Neuronal stem cell (in vitro differentiated cells): ENCODE data around the gene POLDIP2.
A peak's percentile ranks its signal among the peaks of the same experiment; 100 is the strongest.

Experiments used
- DNase-seq: peaks from one replicate; pipeline ENCODE4 v3.0.0-alpha.2; 2013; ENCODE audit warnings: low spot score
- H2AFZ ChIP-seq: one replicate; pipeline ENCODE4 v1.6.1; 2013; ENCODE audit warnings: mild to moderate bottlenecking, low read length, inconsistent platforms
- H2AK5ac ChIP-seq: 2 replicates; pipeline ENCODE4 v1.6.1; 2013; ENCODE audit warnings: low read depth, mild to moderate bottlenecking, inconsistent platforms, low read length, moderate library complexity, mixed read lengths
- H2BK120ac ChIP-seq: 2 replicates; pipeline ENCODE4 v1.6.1; 2013; ENCODE audit warnings: low read depth, mild to moderate bottlenecking, inconsistent platforms, low read length, moderate library complexity, mixed read lengths
- H2BK12ac ChIP-seq: one replicate; pipeline ENCODE4 v1.6.1; 2013; ENCODE audit warnings: low read length, inconsistent platforms
- H2BK15ac ChIP-seq: 2 replicates; pipeline ENCODE4 v1.6.1; 2013; ENCODE audit warnings: mild to moderate bottlenecking, low read length, inconsistent platforms, mixed read lengths
- H2BK5ac ChIP-seq: one replicate; pipeline ENCODE4 v1.6.1; 2013; ENCODE audit warnings: inconsistent platforms, mild to moderate bottlenecking, low read length, moderate library complexity
- H3K14ac ChIP-seq: one replicate; pipeline ENCODE4 v1.6.1; 2013; ENCODE audit warnings: low read length, inconsistent platforms
- H3K18ac ChIP-seq: 2 replicates; pipeline ENCODE4 v1.6.1; 2013; ENCODE audit warnings: low read length, inconsistent platforms
- H3K23ac ChIP-seq: 2 replicates; pipeline ENCODE4 v1.6.1; 2013; ENCODE audit warnings: low read depth, mild to moderate bottlenecking, mixed read lengths, low read length, inconsistent platforms; ENCODE audit not compliant: poor library complexity
- H3K27ac ChIP-seq: replicated peaks from 3 replicates; pipeline ENCODE4 v1.5.1; 2013; ENCODE audit warnings: low read length, inconsistent platforms
- H3K27me3 ChIP-seq, 3 experiments: 2 replicates each; pipeline ENCODE4 v1.6.1; 2013; ENCODE audit warnings: low read length in 3 of 3, mild to moderate bottlenecking in 2 of 3, inconsistent platforms in 1 of 3, low read depth in 1 of 3, mixed read lengths in 1 of 3, moderate library complexity in 1 of 3; ENCODE audit not compliant: control insufficient read depth in 3 of 3, insufficient read depth in 3 of 3
- H3K36me3 ChIP-seq, 2 donors: replicated peaks in 1 of 2; 2 replicates each; pipeline ENCODE4 v1.6.1; 2013; ENCODE audit warnings: low read length in 2 of 2; ENCODE audit not compliant: control insufficient read depth in 2 of 2, insufficient read depth in 2 of 2
- H3K4ac ChIP-seq: 2 replicates; pipeline ENCODE4 v1.6.1; 2013; ENCODE audit warnings: inconsistent platforms, mild to moderate bottlenecking, low read length, moderate library complexity
- H3K4me1 ChIP-seq, 2 donors: 1 replicate in 1 of 2; 2 replicates in 1 of 2; pipeline ENCODE4 v1.6.1; 2013; ENCODE audit warnings: low read length in 2 of 2, low read depth in 1 of 2; ENCODE audit not compliant: control insufficient read depth in 2 of 2, insufficient read depth in 1 of 2
- H3K4me2 ChIP-seq: one replicate; pipeline ENCODE4 v1.6.1; 2013; ENCODE audit warnings: mild to moderate bottlenecking, low read length, inconsistent platforms; ENCODE audit not compliant: insufficient read depth, poor library complexity, severe bottlenecking
- H3K4me3 ChIP-seq, 2 donors: 2 replicates each; pipeline ENCODE4 v1.5.1; 2013; ENCODE audit warnings: low read length in 2 of 2, mild to moderate bottlenecking in 2 of 2, inconsistent platforms in 1 of 2, moderate library complexity in 1 of 2
- H3K79me1 ChIP-seq: one replicate; pipeline ENCODE4 v1.6.1; 2013; ENCODE audit warnings: low read depth, mild to moderate bottlenecking, inconsistent platforms, low read length, moderate library complexity
- H3K9ac ChIP-seq: one replicate; pipeline ENCODE4 v1.6.1; 2013; ENCODE audit warnings: mild to moderate bottlenecking, low read depth, low read length, inconsistent platforms; ENCODE audit not compliant: poor library complexity
- H3K9me3 ChIP-seq, 2 donors: replicated peaks in 1 of 2; 2 replicates each; pipeline versions ENCODE3 to v1.6.1; 2013; ENCODE audit warnings: low read length in 2 of 2, mild to moderate bottlenecking in 2 of 2, inconsistent platforms in 1 of 2, low read depth in 1 of 2, mixed read lengths in 1 of 2, moderate library complexity in 1 of 2; ENCODE audit not compliant: control insufficient read depth in 2 of 2, insufficient read depth in 1 of 2
- H4K8ac ChIP-seq: one replicate; pipeline ENCODE4 v1.6.1; 2013; ENCODE audit warnings: low read depth, mild to moderate bottlenecking, inconsistent platforms, low read length, moderate library complexity
- H4K91ac ChIP-seq: one replicate; pipeline ENCODE4 v1.6.1; 2013; ENCODE audit warnings: low read length, low read depth, mild to moderate bottlenecking, inconsistent platforms; ENCODE audit not compliant: poor library complexity
- WGBS, 2 donors: extraction: QIAGEN DNeasy Blood & Tissue Kit; methylation state at CpG; one replicate each; pipeline ENCODE4 v1.1.7; 2013; ENCODE audit warnings: missing lambda C conversion rate in 2 of 2, mixed read lengths in 1 of 2; ENCODE audit not compliant: insufficient read length in 2 of 2, insufficient replicate concordance in 1 of 2; ENCODE audit errors: extremely low coverage in 2 of 2; 5-methylcytosine and 5-hydroxymethylcytosine counted together

Gene POLDIP2

GRCh38 chr17:28313841-28314240 lies 43.5 kb downstream of the POLDIP2 start:
- no peak overlapping the region for H3K27ac ChIP-seq
- peaks cover 6 to 11% of the 10 kb centered on the region in 2 donors for H3K4me1 ChIP-seq
- H3K27me3 ChIP-seq = no peaks in the 10 kb centered on the region
- no peak overlapping the region for H3K4me3 ChIP-seq
- no peak overlapping the region for H3K23ac ChIP-seq
- no peak overlapping the region for H3K4ac ChIP-seq
- H3K4me2 ChIP-seq = no peak overlapping the region
- H2BK12ac ChIP-seq = no peak overlapping the region
- H4K8ac ChIP-seq = no peak overlapping the region
- no peak for DNase-seq
- no peak overlapping the region for H2AK5ac ChIP-seq
- H2BK5ac ChIP-seq = no peak overlapping the region
- no peak overlapping the region for H3K14ac ChIP-seq
- no peaks in the 10 kb centered on the region for H3K36me3 ChIP-seq
- H3K9ac ChIP-seq = no peak overlapping the region
- WGBS, 2 donors = no CpG with 5 or more reads among the region's 2 CpGs
- no peak overlapping the region for H2BK120ac ChIP-seq
- H2BK15ac ChIP-seq = no peak overlapping the region
- H3K79me1 ChIP-seq = no peaks in the 10 kb centered on the region
- H3K9me3 ChIP-seq = no peaks in the 10 kb centered on the region
- H2AFZ ChIP-seq = no peak overlapping the region
- H4K91ac ChIP-seq = no peak overlapping the region
- no peak overlapping the region for H3K18ac ChIP-seq

- Histone ChIP-seq H2BK15ac (peak overlapping the region; percentile 26), H2AK5ac (peak overlapping the region; percentile 63)
Measured at GRCh38 chr17:28306954-28307401, 50.3 kb downstream of the POLDIP2 start.

GRCh38 chr17:28298449-28298848 lies 58.9 kb downstream of the POLDIP2 start:
- no peak for DNase-seq
- Histone ChIP-seq H3K9me3 (no peaks in the 10 kb centered on the region), H2AK5ac (no peak overlapping the region), H2BK5ac (no peak overlapping the region), H3K14ac (no peak overlapping the region), H3K9ac (no peak overlapping the region), H3K27ac (no peak overlapping the region), H2AFZ (no peak overlapping the region), H4K8ac (no peak overlapping the region), H3K4me1 (no peaks in the 10 kb centered on the region), H2BK120ac (no peak overlapping the region), H4K91ac (no peak overlapping the region), H3K4me2 (no peak overlapping the region), H3K18ac (no peak overlapping the region), H2BK12ac (no peak overlapping the region), H2BK15ac (no peak overlapping the region), H3K79me1 (no peaks in the 10 kb centered on the region), H3K4ac (no peak overlapping the region), H3K36me3 (no peaks in the 10 kb centered on the region), H3K23ac (no peak overlapping the region), H3K27me3 (no peaks in the 10 kb centered on the region), H3K4me3 (no peak overlapping the region)
- no CpG with 5 or more reads among the region's 3 CpGs for WGBS, 2 donors

More at GRCh38 chr17:28306954-28307401, 50.3 kb downstream of the POLDIP2 start:
- Histone ChIP-seq H2AFZ (peak overlapping the region; percentile 17), H3K4me2 (no peak overlapping the region), H3K36me3 (no peaks in the 10 kb centered on the region), H2BK12ac (no peak overlapping the region), H3K9me3 (no peaks in the 10 kb centered on the region), H2BK120ac (no peak overlapping the region), H4K8ac (no peak overlapping the region), H3K4ac (no peak overlapping the region), H3K23ac (no peak overlapping the region), H4K91ac (no peak overlapping the region), H3K18ac (peak overlapping the region; percentile 28), H3K9ac (no peak overlapping the region), H3K27ac (no peak overlapping the region), H3K79me1 (no peaks in the 10 kb centered on the region), H3K4me3 (no peak overlapping the region), H3K27me3 (peaks cover 0 to 15% (median 0%) of the 10 kb centered on the region in 3 experiments), H3K14ac (peak overlapping the region; percentile 6), H2BK5ac (no peak overlapping the region), H3K4me1 (no peaks in the 10 kb centered on the region)
- no peak for DNase-seq
- WGBS, 2 donors = no CpG with 5 or more reads among the region's 38 CpGs
